Lower leg skin (tissue), 3 donors: Measurements from ENCODE around the gene PNMA6E.

Source experiments
- POLR2A ChIP-seq, 2 donors: fragments of 450-650 bp; IDR thresholded peaks; one replicate each; pipeline ENCODE4 v1.6.1; 2016 to 2017; ENCODE audit warnings: antibody characterized with exemption in 2 of 2, mild to moderate bottlenecking in 1 of 2, moderate library complexity in 1 of 2
- TF ChIP-seq, protein P1 (sequence below), 3 donors: fragments of 450-650 bp; IDR thresholded peaks; one replicate each; pipeline ENCODE4 v1.5.1; 2016; ENCODE audit warnings: antibody characterized with exemption in 3 of 3, mild to moderate bottlenecking in 3 of 3, moderate library complexity in 2 of 3

DNA sequence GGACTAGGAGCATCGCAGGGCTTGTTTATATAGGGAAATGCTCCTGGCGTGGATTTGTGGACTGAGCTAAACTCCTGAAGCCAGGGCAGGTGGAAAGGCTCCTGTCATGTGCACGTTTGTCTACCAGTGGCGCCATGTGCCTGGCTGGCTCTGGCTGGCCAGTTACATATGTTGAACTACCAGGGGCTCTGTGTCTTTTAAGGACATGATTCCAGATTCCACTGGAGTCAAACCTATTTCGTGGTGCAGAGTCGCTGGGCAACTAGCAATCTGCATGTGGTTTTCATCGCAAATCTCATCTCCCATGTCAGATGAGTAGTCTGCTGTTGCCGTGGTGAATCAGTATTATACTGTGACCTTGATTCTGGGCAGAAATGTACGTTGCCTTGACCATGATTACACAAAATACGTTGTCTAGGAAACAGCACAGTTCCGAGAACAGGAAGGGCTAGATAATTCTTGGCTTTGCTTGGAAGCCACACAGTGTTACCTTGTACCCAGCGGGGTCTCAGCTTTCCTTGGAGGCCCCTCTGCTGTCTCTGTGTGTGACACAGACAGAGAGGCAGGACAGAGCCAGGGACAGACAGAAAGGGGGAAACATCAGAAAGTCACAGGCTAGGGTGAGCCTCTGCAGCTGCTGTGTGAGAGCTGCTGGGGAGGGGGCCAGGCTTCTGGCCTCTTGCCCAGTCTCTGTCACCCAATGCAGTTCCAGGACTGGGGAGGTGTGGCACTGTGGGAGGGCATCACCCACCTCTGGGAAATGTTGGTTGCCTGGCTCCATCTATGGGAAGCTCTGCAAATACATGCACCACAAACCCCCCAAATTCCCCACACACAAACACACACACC lies 19.2 kb downstream of the PNMA6E start:
- TF ChIP-seq, protein P1, sequence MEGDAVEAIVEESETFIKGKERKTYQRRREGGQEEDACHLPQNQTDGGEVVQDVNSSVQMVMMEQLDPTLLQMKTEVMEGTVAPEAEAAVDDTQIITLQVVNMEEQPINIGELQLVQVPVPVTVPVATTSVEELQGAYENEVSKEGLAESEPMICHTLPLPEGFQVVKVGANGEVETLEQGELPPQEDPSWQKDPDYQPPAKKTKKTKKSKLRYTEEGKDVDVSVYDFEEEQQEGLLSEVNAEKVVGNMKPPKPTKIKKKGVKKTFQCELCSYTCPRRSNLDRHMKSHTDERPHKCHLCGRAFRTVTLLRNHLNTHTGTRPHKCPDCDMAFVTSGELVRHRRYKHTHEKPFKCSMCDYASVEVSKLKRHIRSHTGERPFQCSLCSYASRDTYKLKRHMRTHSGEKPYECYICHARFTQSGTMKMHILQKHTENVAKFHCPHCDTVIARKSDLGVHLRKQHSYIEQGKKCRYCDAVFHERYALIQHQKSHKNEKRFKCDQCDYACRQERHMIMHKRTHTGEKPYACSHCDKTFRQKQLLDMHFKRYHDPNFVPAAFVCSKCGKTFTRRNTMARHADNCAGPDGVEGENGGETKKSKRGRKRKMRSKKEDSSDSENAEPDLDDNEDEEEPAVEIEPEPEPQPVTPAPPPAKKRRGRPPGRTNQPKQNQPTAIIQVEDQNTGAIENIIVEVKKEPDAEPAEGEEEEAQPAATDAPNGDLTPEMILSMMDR (IDR thresholded peaks at IDR 0.05) = no peak
- TF ChIP-seq POLR2A (IDR thresholded peaks at IDR 0.05) = no peak
